DMS 273 (cell line): ENCODE results near the gene SCIN.
A peak's percentile ranks its signal among the peaks of the same experiment; 100 is the strongest.

Source experiments
- DNase-seq: peaks from one replicate; lab custom pipeline; 2025; ENCODE audit not compliant: unreplicated experiment; lab: John Stamatoyannopoulos, UW

The SCIN gene

DNA sequence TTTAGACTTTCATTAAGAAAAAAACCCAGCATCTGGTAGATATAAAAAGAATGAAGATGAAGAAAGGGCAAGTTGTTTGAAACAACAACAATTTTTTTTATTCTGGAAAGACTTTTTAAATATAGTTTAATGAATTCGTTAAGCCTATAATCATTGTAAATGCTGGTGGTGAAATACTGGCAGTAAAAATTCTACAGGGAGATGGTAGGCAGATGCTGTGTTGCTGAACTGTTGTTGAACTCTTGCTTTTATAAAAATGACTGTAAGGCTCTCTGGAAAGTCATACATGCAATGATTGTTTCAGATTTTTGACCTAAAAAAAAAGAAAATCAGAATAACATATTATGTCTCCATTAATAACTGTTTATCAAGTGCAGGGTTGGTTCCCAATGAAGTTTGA, 39.0 kb downstream of the SCIN start:
- no peak for DNase-seq

DNA sequence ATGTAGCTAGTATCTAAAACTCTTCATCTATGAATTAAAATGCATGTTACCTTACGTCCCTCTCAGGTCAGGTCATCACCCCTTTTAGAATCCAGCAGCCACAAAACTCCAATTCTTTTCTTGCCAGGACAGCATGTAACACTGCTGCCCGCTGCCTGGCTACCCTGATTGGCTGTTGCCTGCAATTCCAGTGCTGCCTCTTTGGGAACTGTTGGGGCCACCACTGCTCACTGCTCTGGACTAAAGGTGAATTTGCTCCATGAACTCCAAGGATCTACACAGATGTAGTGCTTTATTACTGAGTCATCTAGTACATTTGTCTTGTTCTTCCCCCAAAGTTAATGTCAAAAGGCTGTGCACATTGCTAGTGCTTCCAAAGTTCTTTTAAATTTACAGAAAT, 40.4 kb downstream of the SCIN start:
- DNase-seq = no peak

DNA sequence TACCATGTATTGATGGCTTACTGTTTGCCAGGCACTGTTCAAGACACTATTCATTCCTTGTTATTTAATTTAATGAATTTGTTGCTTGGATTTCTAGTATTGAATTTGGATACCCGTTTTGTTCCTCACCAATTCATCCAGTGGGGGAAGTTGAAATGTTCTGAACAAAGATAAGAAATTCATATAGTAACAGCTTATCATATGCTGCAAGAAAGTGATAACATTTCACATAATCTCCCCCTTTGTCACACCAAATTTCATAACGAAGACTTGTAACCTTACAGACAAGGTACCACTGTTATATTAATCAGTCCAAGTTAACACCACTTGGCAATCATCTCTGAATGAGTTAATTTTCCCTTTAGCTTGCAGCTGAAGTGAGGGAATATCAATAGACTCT, 42.1 kb downstream of the SCIN start:
- no peak for DNase-seq

DNA sequence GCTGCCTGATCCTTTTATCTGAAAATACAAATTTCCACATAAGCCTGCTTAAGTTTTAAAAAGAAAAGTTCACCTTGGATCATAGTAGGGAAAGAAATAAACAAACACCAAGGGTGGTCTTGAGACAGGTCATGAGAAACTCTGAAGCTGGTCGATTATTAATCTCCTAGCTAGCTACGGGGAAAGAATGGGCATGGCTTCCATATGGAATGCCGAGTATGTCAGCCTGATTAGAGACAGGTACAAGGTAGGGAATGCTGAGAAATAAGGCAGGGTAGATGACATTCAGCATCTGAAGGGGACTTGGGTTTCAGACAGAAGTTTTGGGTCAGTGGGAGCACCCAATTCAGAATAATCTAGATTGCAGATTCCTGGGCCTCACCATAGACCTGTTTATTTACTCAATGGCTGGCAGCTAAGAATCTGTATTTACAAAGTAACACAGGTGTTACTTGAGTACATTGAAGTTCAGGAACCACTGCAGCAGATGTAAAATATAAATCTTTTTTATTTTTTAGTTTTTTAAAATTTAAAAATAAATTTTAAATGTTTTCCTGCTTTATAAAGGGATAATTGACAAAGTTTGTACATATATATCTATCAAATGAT, 49.0 kb downstream of the SCIN start:
- no peak for DNase-seq

DNA sequence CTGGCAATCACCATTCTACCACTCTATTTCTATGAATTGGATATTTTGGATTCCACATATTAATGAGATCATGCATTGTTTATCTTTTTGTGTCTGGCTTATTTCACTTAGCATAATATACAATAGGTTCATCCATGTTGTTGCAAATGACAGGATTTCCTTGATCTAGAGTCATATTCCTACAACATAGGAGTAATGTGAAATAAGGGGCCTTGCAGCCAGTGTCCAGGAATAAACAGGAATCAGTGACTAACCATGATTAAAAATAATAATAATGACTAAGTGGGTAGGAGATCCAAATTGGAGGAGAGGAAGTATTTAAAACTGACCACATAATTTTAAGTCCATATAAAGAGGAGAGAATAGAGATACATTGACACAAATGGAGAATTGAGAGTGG, 49.9 kb downstream of the SCIN start:
- no peak for DNase-seq

DNA sequence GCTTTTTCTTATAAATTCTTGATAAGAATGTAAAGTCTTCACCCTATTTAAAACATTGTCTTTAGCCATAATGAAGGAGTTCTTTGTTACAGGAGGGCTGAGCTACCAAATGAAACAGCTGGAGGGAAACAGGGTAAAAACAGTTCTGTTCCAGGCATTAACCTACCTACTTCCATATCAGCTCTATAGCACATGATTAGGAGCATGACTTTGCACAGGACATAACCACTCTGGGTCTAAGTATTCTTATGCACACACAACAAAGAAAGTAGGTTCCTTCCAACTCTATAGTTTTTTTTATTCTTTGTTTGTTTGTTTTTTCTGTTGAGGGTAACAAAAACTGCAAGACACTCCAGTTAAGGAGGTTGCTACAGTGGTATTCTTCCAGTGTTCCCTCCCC, 52.7 kb downstream of the SCIN start:
- DNase-seq = no peak

DNA sequence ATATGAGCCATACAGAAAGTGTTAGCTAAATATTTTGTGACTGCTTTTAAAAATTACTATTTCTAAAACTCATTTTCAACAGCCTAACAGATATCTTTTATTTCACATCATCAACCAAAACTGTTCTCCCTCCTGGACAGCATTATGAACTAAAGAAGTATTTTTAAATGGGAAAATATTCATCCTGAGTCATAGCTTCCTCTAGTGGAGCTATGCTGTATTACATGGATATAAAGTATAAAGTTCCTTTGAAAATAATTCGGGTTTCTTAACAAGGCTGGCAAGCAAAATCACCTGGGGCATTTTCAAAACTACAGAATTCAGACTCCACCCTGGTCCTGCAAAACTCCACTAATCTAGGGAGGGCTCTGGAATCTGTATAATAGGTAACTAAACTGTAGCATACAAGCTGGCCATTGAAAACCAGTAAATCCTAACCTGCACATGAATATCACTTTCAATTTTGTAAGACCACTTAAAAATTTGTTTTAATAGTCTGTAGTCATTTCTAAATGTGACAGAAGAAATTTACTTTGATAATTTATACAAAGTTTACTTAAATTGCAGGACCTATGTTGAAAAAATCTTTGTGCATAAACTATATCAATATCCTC, 53.5 kb downstream of the SCIN start:
- peak; percentile 52 for DNase-seq

DNA sequence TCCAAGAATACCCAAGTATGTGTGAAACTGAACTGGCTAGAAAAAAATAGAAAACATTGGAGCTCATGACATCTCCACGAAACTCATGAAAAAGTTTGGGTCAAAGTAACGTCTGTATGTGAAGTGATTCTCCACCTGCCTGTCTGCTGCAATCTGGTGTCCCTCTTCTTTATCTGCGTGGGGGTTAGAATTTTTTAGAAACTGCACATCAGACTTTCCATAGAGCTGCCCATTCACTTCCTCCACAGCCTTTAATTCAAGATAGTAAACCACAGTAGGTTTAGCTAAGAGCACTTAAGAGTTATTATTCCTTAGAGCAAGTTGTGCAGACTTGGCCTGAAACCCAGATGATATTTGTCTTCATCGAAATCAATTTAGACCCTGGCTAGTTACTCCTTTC, 55.3 kb downstream of the SCIN start:
- no peak for DNase-seq

DNA sequence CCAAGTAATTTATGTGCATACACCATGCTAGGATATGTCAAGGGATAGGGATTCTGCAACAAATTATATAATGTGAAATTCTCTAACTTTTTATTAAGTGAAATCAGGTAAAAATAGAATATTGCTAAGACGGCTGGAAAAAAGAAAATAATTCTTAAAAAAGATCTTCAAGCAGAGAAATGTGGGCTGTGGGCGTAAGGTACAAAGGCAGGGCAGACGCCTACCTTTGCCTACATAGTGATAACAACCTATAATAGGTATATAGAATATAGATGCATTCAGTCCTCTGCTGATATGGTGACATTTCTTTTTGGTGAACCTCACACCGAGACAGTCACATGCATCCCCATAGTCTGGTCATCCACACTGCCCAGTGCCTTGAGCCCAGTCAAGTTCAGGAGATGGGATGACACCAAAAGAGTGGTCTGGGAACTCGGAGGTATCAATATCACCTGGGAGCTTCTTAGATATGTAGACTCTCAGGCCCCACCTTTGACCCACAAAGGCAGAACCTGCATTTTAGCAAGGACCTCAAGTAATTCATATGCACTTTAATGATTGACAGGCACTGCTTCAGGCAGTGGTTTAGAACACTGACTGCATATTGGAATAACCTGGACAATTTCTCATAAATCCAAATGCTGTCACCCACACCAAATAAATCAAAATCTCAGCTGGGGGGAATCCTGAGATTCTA, 59.4 kb downstream of the SCIN start:
- DNase-seq = no peak

DNA sequence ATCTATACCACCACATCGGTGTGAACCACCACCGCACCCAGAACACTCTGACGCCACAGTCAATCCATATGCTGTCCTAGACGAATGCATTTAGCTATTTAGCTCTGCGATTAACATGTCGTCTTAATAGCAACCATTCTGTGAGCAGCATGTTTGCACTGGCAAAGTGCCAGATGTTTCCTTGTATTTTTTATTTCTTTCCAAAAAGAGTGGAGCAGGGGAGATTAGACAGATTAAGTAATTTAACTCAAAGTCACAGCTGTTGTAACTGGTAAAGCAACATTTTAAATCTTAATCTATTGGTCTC, 59.9 kb downstream of the SCIN start:
- DNase-seq = peak; percentile 55

DNA sequence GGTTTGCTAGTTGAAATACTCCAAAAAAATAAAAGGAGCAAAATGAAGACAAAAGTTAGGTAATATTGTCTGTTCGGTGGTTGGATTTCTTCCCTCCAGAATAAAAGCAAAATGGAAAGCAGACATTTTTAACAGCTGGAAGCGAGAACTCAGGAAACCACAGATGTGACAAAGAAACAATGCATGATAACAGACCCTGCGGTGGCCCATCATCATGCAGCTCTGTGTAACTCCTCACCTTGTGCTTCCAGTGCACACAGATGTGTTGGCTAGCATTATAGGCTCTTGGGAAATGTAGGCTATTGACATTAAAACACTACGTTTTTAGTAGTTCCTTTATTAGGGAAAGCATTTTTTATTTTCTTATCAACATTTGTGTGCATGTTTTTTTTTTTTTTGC, 63.1 kb downstream of the SCIN start:
- no peak for DNase-seq

DNA sequence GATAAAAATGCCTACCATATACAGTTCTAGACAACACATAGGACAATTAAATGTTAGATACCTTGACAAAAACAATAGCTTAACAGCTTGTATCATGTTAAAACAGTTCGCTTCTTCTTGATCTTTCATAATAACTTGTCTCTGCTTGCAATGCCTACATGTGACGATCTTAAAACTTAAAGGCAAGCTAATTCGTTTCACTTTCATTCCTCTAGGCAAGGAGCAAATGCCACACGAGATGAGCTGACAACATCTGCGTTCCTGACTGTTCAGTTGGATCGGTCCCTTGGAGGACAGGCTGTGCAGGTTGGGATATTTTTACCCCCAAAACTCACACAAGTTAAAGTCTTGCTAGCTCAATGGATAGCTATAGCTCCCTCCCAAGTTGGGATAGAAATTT, 65.3 kb downstream of the SCIN start:
- no peak for DNase-seq

DNA sequence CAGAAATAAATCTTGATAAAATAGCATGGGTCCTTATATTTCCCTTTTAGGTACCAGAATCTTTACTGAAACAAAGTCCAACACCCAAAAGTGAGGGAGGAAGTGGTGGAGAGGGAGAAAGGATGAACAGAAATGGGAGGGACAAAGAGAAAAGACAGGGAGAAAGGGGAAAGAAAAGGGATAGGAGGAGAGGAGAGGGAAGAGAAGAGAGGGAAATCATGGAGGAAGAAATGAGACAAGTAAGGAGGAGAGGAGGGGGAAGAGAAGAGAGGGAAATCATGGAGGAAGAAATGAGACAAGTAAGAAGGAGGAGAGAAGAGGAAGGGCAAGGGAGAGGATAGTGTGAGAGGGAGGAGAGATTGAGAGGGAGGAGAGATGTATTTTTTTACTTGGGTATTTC, 66.8 kb downstream of the SCIN start:
- no peak for DNase-seq

DNA sequence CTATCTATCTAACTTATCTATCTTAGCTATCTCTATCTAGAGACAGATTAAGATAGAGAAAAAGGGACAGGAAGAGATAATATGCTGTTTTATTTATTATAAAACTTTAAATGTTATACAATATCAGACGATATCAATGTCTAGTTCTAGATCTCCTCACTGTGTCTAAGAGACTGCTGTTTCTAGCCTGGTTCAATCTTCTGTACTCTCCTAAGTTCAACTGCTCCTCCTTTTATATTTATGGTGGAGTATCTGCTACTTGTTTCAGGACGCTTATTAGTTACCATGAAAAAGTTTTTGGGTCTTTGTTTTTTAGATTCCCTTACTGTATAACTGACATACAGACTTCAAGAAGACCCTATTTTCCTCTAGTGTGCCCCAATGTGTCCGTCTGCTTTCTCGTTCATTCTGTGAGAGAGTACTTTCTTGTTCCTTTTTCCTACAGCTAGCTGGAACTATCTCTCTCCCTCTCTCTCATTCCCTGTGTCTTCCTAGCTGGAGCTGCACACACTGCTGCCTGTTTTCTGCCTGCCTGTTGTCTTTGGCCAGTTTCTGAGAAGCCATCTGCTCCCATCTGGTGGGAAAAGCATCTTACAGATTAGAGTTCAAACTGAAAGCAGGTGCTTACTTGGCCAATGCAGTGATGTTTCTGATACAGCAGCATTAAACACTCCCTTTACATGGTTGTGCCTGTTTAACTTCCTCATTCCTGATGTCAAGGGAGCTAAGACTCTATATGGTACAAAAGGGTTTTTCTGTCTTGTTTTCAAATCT, 67.5 kb downstream of the SCIN start:
- DNase-seq = peak; percentile 77

DNA sequence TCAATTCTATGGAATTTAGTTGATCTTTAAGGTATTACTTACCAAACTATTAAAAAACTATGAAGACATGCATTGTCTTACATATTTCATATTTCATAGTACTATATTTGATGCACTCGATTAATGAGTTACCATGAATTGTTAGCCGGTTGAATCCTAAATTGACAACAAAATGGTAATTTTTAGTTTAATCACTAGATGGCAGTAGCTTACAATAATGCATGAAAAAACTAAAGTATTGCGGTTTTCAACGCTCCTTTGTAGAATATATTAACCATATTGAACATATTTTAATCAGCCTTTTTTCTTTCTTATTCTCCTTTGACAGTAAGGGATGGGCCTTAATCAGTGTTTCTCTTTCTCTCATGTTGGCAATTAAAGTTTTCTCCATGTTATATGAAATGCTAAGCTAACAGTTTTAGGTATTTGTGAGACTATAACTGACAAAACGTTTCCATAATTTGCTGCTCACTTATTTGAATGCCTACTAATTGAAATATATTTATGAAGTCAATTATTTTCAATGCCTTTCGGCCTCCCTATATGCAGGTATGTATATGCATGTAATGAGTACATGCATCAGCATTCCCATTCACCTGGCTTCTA, 68.4 kb downstream of the SCIN start:
- peak; percentile 81 for DNase-seq

DNA sequence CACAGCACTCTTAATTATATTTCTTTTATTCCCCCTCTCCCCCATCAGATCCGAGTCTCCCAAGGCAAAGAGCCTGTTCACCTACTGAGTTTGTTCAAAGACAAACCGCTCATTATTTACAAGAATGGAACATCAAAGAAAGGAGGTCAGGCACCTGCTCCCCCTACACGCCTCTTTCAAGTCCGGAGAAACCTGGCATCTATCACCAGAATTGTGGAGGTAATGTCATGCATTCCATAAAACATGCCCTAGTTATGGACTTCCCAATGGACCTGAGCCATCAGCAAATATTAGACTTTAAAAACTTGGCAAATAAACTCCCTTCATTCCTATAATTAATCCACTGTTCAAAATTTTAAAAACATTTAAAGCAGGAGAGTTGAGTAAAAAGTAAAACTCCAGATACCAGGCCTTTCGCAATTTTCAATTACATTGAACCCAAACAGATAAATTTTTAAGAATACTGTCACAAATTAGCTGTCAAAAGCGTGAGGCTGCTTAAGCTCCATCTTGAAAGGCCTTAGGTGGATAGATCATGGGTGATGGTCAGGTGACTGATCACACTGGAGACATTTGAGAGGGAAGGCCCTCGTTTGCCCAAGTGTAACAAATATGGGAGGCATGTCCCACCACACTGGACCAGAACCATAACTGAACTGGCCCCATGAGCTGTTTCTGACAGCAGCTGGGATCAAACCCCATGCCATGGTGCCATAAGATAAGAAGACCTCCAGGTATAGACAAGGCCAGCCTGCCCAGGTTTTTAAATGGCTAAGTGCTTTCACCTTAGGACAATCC, 70.0 kb downstream of the SCIN start:
- no peak for DNase-seq

DNA sequence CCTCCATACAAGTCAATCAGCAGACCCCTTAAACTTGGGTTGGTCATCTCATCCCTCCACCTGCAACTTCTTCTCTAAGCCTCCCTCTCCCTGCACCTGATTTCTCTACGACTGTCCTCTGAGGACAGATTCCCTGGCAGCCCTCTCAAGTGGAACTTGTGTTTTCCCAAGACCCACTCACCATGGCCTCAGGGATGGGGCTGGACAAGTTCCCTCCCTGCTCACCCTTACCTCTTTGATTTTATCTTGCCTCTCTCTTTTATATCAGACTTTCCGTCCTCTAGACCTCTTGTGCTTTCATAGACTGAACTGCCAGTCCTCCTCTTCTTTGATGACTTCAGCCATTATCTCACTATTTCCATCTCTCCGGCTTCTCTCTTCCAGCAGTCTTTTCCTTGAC, 70.7 kb downstream of the SCIN start:
- no peak for DNase-seq

DNA sequence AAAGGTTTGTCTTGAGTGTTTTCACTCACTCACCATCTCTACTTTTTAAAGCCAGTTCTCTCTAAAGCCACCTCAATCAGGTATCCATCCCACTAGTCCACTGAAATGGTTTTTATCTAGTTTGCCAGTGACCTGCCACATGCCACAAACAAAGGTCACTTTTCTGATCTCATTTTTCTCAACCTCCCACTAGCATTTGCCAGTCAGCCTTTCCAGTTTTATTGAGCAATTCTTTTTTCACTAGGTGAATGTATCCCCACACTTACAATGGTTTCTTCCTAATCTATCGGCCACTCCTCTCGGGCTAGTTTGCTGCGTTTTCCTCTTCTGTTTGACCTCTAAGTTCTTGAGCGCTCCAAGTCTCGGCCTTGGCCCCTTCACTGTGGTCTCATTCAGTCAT, 72.0 kb downstream of the SCIN start:
- no peak for DNase-seq

DNA sequence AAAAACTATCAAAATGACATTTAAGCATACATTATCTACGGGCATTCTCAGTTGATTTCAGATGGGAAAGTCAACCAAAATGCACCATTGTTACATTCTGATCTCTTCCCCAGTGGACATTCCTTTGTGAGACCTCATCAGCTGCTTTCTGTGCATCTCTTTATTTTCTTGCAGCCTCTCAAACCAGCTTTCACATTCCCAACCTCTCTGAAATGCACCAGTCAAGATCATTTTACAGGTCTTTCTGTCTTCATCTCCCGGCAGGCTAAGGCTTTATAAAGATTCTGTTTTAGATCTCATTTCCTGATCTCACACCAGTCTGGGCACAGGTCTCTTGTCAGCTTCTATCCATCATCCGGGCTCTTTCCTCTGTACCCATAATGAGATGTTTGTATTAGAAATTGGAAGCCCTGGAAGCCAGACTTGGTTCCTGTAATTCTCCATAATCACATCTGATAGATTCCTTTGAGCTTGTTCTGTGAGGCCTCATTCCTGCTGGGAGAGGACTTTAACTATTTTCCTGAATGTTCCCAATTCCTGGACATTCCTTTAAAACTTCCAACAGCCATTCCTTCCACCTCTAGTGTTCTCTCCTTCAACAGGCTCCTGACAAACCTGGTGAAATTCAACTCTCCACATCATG, 72.6 kb downstream of the SCIN start:
- no peak for DNase-seq

DNA sequence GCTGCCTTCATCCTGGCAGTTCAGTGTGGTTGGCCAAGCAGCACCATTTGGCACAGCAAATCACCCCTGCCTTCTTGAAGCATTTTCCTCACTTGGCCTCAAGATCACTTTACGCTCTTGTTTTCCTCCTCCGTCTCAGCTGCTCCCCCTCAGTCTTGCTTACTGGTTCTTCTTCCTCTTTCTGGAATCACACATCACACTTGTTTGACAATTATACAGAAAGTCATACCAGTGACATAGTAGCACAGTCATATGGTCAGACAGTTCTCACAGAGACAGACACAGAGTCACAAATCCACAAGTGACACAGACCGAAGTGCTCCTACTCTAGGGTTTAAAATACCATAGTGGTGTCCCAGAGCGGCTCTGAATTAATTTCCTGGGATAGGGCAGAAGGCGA, 73.1 kb downstream of the SCIN start:
- no peak for DNase-seq
